HEK293 (cell line): ENCODE results near the gene ZBTB4.

Experiments
- CTCF ChIA-PET: fragments of 350-600 bp; formaldehyde crosslinking; extraction: SDS; loops from one replicate; lab custom pipeline; 2021; ENCODE audit warnings: antibody characterized with exemption; lab: Yijun Ruan, JAX
- POLR2A ChIA-PET: fragments of 300-600 bp; formaldehyde crosslinking; extraction: SDS; loops from one replicate; lab custom pipeline; 2020; ENCODE audit warnings: antibody characterized with exemption, inconsistent platforms; lab: Yijun Ruan, JAX
- H3K27ac ChIP-seq: fragments of 200-500 bp; sonication (Bioruptor generic); 2 replicates; pipeline ENCODE4 v1.5.1; 2014; ENCODE audit warnings: low read depth, low read length, control low read depth, inconsistent platforms; ENCODE audit errors: extremely low read depth
- H3K36me3 ChIP-seq, 2 experiments: fragments of 200-500 bp in 1 of 2; sonication (Bioruptor generic) in 1 of 2; 1 replicate in 1 of 2; 2 replicates in 1 of 2; pipeline ENCODE4 v1.5.1; 2014 to 2017; ENCODE audit warnings: inconsistent platforms in 2 of 2, low read length in 2 of 2; ENCODE audit not compliant: control insufficient read depth in 2 of 2, insufficient read depth in 1 of 2
- H3K4me1 ChIP-seq: fragments of 200-500 bp; sonication (Bioruptor generic); 2 replicates; pipeline ENCODE4 v1.5.1; 2014; ENCODE audit warnings: mild to moderate bottlenecking, low read length, inconsistent platforms; ENCODE audit not compliant: control insufficient read depth, insufficient read depth
- H3K4me3 ChIP-seq: 2 replicates; pipeline ENCODE4 v1.5.1; 2011; ENCODE audit warnings: low read depth, mild to moderate bottlenecking, control low read depth, low read length, moderate library complexity
- H3K9me3 ChIP-seq: fragments of 200-500 bp; sonication (Bioruptor generic); 2 replicates; pipeline ENCODE4 v1.5.1; 2014; ENCODE audit warnings: low read depth, low read length, inconsistent platforms; ENCODE audit not compliant: control insufficient read depth, insufficient read depth
- BCL11B ChIP-seq: fragments of 450-650 bp; formaldehyde crosslinking; IDR thresholded peaks from 2 replicates; pipeline ENCODE4 v1.5.1; 2016; ENCODE audit warnings: low read depth, missing biosample characterization, missing genetic modification characterization
- OSR2 ChIP-seq: fragments of 450-650 bp; formaldehyde crosslinking; IDR thresholded peaks from 2 replicates; pipeline ENCODE4 v1.5.1; 2016; ENCODE audit warnings: missing biosample characterization, missing genetic modification characterization
- SCRT1 ChIP-seq: fragments of 450-650 bp; formaldehyde crosslinking; IDR thresholded peaks from 2 replicates; pipeline ENCODE4 v1.5.1; 2016; ENCODE audit warnings: missing biosample characterization, missing genetic modification characterization, borderline replicate concordance
- ZBTB17 ChIP-seq: fragments of 450-650 bp; formaldehyde crosslinking; IDR thresholded peaks from 2 replicates; pipeline ENCODE4 v1.5.1; 2016; ENCODE audit warnings: missing biosample characterization, missing genetic modification characterization
- ZIC2 ChIP-seq: fragments of 450-650 bp; formaldehyde crosslinking; IDR thresholded peaks from 2 replicates; pipeline ENCODE4 v1.5.1; 2016; ENCODE audit warnings: missing biosample characterization, missing genetic modification characterization
- ZNF157 ChIP-seq: fragments of 450-650 bp; formaldehyde crosslinking; IDR thresholded peaks from 2 replicates; pipeline ENCODE4 v1.5.1; 2016; ENCODE audit warnings: missing biosample characterization, missing genetic modification characterization
- ZNF202 ChIP-seq: fragments of 450-650 bp; formaldehyde crosslinking; IDR thresholded peaks from 2 replicates; pipeline ENCODE4 v1.5.1; 2016; ENCODE audit warnings: missing biosample characterization, missing genetic modification characterization, borderline replicate concordance
- ZNF416 ChIP-seq: fragments of 450-650 bp; formaldehyde crosslinking; IDR thresholded peaks from 2 replicates; pipeline ENCODE4 v1.5.1; 2016; ENCODE audit warnings: missing biosample characterization, missing genetic modification characterization
- ZNF518A ChIP-seq: fragments of 450-650 bp; formaldehyde crosslinking; conservative IDR thresholded peaks from 2 replicates; pipeline ENCODE4 v1.5.1; 2016; ENCODE audit warnings: low read depth, missing biosample characterization, missing genetic modification characterization
- ZNF571 ChIP-seq: fragments of 450-650 bp; formaldehyde crosslinking; IDR thresholded peaks from 2 replicates; pipeline ENCODE4 v1.5.0; 2017; ENCODE audit warnings: missing biosample characterization, missing genetic modification characterization
- ZNF660 ChIP-seq: fragments of 450-650 bp; IDR thresholded peaks from 2 replicates; pipeline ENCODE4 v1.5.1; 2018; ENCODE audit warnings: missing biosample characterization, mild to moderate bottlenecking, missing genetic modification characterization
- ZNF792 ChIP-seq: fragments of 450-650 bp; formaldehyde crosslinking; IDR thresholded peaks from 2 replicates; pipeline ENCODE4 v1.5.1; 2016; ENCODE audit warnings: missing biosample characterization, missing genetic modification characterization
- ZSCAN30 ChIP-seq: fragments of 450-650 bp; IDR thresholded peaks from 2 replicates; pipeline ENCODE4 v1.5.1; 2018; ENCODE audit warnings: missing biosample characterization, mild to moderate bottlenecking, missing genetic modification characterization, moderate library complexity
- TF ChIP-seq, protein P1 (sequence below): fragments of 450-650 bp; formaldehyde crosslinking; IDR thresholded peaks from 2 replicates; pipeline ENCODE4 v1.5.1; 2016; ENCODE audit warnings: missing biosample characterization, missing genetic modification characterization, low read depth
- TF ChIP-seq, protein P2 (sequence below): fragments of 450-650 bp; formaldehyde crosslinking; IDR thresholded peaks from 2 replicates; pipeline ENCODE4 v1.5.1; 2016; ENCODE audit warnings: missing biosample characterization, missing genetic modification characterization

The ZBTB4 gene

DNA sequence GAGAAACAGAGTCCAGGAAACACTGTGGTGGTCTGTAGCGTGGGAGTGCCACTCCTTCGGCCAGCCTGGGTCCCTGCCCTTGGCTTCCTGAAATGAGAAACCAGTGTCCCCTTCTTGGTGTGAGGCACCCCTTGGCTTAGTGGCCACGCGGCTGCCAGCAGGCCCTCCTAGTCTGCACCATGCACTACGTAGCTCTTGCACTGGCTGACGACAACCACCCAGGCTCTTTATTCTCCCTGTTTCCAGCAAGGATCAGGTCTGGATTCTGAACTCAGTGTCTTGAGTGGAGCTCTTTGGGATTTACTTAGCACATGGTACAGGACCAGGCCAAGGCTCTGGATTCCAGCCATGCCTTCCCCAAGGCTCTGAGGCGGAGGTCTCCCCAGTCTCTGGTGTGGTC lies 51.9 kb downstream of the ZBTB4 start (continued):
- TF ChIP-seq ZNF518A: no peak
- TF ChIP-seq, protein P1, sequence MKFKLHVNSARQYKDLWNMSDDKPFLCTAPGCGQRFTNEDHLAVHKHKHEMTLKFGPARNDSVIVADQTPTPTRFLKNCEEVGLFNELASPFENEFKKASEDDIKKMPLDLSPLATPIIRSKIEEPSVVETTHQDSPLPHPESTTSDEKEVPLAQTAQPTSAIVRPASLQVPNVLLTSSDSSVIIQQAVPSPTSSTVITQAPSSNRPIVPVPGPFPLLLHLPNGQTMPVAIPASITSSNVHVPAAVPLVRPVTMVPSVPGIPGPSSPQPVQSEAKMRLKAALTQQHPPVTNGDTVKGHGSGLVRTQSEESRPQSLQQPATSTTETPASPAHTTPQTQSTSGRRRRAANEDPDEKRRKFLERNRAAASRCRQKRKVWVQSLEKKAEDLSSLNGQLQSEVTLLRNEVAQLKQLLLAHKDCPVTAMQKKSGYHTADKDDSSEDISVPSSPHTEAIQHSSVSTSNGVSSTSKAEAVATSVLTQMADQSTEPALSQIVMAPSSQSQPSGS: no peak
- no peak for TF ChIP-seq ZBTB17
- TF ChIP-seq ZNF571 (tag by site-specific recombination): no peak
- TF ChIP-seq ZNF202 (tag by site-specific recombination): no peak
- TF ChIP-seq ZIC2 (tag by site-specific recombination): no peak
- TF ChIP-seq ZNF792 (tag by site-specific recombination): no peak
- TF ChIP-seq, all 188 proteins: peak for 0

- H3K27ac ChIP-seq: no peak overlapping the region
- TF ChIP-seq ZNF416 (tag by site-specific recombination) (no peak), ZNF157 (no peak), SCRT1 (tag by site-specific recombination) (no peak), OSR2 (tag by site-specific recombination) (no peak), BCL11B (tag by site-specific recombination) (no peak), ZNF660 (tag by site-specific recombination) (no peak), ZSCAN30 (tag by site-specific recombination) (no peak)
- TF ChIP-seq, protein P2, sequence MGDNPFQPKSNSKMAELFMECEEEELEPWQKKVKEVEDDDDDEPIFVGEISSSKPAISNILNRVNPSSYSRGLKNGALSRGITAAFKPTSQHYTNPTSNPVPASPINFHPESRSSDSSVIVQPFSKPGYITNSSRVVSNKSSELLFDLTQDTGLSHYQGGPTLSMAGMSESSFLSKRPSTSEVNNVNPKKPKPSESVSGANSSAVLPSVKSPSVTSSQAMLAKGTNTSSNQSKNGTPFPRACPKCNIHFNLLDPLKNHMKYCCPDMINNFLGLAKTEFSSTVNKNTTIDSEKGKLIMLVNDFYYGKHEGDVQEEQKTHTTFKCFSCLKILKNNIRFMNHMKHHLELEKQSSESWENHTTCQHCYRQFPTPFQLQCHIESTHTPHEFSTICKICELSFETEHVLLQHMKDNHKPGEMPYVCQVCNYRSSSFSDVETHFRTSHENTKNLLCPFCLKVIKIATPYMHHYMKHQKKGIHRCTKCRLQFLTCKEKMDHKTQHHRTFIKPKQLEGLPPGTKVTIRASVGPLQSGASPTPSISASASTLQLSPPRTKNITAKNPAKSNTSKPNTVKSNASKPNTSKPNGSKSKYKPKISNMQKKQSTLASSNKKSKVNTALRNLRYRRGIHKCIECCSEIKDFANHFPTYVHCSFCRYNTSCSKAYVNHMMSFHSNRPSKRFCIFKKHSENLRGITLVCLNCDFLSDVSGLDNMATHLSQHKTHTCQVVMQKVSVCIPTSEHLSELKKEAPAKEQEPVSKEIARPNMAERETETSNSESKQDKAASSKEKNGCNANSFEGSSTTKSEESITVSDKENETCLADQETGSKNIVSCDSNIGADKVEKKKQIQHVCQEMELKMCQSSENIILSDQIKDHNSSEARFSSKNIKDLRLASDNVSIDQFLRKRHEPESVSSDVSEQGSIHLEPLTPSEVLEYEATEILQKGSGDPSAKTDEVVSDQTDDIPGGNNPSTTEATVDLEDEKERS (tag by site-specific recombination): no peak
- POLR2A ChIA-PET: no interaction called here
- no peaks in the 10 kb centered on the region for H3K36me3 ChIP-seq
- H3K9me3 ChIP-seq: no peaks in the 10 kb centered on the region
- CTCF ChIA-PET: no interaction called here
- no peaks in the 10 kb centered on the region for H3K4me1 ChIP-seq
- H3K4me3 ChIP-seq: no peak overlapping the region
These were observed 52.4 kb downstream of the ZBTB4 start for GRCh38 chr17:7426896-7427489.
